Measurements from ENCODE around the gene MGAT3.

The MGAT3 gene

GRCh38 chr22:39428597-39429071 lies 28.2 kb upstream of the MGAT3 start:
- DNase-seq (ENCODE audit: low spot score), result no peak

- no peak for DNase-seq (ENCODE audit: low spot score)
Measured at GRCh38 chr22:39429186-39429585, 27.6 kb upstream of the MGAT3 start.

- DNase-seq (ENCODE audit: low spot score), result no peak
Measured at GRCh38 chr22:39429916-39430575, 26.8 kb upstream of the MGAT3 start.

DNA sequence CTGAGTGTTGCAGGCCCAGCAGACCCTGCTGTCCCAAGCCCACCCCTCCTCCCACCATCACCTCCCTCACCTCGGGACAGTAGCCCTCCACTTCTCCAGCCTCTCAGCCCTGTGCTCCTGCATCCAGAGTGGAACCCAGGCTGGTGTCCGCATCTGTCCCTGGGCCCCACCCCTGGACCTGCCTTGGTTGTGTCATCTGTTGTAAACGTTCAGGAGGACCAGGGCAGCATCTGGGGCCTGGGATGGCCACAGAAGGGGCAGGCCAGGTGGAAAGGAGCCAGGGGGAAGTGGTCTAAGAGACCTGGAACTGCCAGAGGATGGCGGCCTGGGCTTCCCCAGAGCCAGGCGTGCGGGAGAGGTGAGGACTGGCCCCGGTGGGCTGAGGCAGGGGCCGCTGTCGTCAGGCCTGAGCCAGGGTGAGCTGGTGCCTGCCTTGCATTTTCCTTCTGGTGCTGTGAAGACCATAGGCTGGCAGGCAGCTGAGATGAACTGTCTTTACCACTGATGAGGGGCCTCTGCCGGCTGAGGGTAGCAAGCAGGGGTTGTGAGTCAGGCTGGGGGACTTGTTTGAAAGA lies 26.1 kb upstream of the MGAT3 start:
- DNase-seq (ENCODE audit: low spot score), result no peak

DNA sequence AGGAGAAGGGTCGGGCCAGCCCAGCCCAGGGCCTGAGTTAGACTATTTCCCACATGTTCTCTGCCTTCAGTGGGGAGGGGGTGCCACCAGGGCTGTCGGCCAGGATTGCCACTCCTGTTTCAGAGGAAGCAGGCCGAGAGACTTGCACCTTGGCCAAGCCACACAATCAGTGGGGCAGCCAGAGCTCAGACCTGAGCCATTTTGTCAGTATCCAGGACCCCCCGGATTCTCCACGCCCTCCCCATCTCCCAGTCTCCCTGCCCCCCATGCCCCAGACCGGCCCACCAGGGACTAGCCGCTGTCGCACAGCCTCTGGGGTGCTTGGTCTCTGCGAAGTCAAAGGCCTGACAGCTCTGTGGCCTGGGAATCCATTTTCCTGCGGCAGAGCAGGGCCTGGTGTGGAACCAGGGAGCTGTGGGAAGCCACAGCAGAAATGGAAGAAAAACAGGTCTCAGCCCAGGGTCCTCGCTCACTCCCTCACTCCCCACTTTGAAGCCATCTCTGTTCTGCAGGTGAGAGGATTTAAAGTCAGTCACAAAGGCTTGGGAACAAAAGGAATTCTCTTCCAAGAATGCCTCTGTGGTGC lies 25.5 kb upstream of the MGAT3 start:
- DNase-seq (ENCODE audit: low spot score), result no peak

GRCh38 chr22:39431821-39432251 lies 25.0 kb upstream of the MGAT3 start:
- no peak for DNase-seq (ENCODE audit: low spot score)

GRCh38 chr22:39432361-39432811 lies 24.4 kb upstream of the MGAT3 start:
- DNase-seq (ENCODE audit: low spot score), result no peak

DNA sequence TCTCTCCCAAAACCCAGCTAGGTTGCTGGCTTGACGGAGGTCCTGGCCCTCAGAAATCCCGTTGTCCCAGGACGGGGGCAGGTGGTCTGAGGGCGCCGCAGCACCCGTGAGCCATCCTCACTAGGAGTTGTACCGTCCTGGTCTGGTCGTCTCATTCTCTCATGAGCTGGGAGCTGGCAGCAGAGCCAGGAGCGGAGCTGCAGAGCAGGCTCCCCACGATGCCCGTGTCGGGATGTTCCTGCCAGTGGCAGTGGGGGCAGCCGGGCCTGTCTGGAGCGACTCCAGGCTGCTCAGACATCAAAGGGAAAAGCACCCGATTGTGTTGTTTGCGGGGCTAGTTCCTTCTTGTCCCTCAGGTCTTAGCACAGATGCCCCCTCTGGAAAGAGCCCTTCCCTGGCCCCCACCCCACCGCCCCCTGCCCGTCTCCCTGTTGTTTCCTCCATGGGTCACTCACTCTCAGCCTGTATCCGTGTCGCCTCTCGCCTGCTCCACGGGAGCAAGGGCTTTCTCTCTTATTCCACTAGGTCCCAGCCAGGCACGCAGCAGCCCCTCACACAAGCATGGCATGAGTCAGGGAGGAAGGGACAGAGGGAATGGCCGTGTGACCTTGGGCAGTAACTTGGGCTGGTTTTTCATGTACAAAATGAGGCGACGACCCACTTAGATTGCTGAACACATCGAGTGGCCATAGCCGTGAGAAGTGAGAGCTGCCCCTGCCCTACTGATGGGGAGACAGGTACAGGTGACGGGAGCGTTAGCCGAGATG lies 23.2 kb upstream of the MGAT3 start:
- peak; percentile 85 for DNase-seq (ENCODE audit: low spot score)

GRCh38 chr22:39434243-39434653 lies 22.6 kb upstream of the MGAT3 start:
- peak; percentile 90 for DNase-seq (ENCODE audit: low spot score)

GRCh38 chr22:39434721-39435120 lies 22.1 kb upstream of the MGAT3 start:
- no peak for DNase-seq (ENCODE audit: low spot score)

DNA sequence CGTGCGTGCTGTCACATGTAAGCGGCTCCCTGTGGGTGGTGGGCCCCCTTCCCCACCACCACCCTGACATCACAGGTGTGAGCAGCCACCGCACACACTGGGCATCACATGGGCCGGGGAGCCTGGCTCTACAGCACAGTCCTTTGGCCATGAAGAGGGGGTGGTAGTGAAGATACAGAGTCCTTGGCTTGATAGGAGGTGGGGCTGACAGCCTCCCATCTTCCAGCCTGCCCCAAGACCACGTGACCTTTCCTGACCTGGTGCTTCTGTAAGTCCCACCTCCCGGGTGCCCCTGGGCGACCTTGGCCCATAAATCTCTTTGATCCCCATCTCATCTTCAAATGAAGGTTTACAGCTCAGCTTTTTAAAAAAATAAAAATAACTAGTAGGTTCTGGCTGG lies 21.2 kb upstream of the MGAT3 start:
- DNase-seq (ENCODE audit: low spot score), result no peak

DNA sequence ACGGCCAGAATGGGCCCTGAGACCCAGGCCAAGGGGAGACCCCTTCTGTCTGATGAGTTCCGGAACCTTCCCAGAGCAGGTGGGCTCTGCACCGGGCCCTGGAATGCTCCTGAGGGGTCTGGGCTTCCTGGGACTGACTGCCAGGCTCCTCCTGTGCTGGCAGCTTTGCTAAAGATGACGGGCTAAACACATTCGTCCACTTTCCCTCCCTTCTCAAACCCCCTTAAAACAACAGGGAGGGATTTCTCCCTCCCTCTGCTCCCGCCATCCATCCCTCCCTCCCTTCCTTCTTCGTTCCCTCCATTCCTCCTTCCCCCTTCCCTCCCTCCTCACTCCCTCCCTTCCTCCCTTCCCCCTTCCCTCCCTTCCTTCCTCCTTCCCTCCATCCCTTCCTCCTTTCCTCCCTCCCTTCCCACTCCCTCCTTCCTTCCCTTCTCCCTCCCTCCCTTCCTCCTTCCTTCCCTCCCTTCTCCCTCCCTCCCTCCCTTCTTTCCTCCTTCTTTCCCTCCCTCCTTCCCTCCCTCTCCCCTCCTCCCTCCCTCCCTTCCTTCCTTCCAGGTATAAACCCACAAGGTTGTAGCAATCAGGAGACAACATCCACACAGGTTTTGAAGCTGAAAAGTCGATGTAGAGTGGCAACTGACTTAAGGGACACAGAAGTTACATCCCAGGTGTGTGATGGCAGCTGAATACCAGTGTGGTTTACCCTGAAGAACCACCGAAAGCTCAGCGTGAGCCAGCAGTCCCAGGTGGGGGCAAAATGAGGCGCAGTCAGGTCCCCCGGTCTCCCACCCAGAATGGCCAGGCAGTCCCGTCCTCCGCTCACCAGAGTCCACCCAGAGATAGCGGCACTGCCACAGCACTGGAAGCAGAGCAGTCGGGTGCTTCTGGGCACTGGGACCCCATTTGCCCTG lies 18.8 kb upstream of the MGAT3 start:
- DNase-seq (ENCODE audit: low spot score), result no peak

DNA sequence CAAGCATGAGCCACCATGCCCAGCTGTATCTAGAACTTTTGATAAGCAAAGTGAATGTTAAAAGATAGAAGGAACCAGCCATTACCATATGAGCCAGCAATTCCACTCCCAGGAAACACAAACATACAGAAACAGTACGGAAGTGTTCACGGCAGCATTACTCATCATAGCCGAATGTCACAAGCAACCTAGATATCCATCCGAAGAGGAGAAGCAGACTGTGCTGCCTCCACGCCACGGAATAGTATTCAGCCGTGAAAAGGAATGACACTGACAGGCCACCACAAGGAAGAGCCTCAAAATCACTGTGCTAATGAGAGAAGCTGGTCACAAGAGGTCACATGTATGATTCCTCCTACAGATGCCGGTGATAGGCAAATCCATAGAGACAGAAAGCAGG lies 17.6 kb upstream of the MGAT3 start:
- DNase-seq (ENCODE audit: low spot score), result no peak

GRCh38 chr22:39443398-39443797 lies 13.4 kb upstream of the MGAT3 start:
- DNase-seq (ENCODE audit: low spot score), result no peak

DNA sequence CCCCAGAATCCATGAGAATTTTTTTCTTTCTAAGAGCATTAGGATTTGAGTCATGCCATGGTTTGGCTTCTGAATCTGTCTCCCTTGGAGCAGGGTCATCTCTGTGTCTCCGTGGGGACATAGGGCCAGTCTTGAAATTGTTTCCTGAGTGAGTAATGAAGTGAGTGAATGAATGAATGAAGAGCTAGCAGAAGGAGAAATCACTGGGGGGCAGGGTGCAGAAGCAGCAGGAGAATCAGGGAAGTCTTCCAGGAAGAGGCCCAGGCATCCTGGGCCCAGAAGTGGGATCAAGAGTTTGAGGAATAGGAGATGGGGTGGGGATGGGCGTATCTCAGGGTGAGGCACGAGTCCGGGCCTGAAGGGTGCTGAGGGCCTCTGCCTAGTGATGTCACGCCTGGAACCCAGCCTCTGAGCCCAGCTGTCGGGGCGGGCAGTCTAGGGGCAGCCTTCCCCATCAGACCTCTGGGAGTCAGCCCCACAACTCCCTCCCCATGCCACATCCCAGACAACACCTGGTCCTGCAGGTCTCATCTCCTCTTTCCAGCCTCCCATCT lies 12.5 kb upstream of the MGAT3 start:
- no peak for DNase-seq (ENCODE audit: low spot score)

DNA sequence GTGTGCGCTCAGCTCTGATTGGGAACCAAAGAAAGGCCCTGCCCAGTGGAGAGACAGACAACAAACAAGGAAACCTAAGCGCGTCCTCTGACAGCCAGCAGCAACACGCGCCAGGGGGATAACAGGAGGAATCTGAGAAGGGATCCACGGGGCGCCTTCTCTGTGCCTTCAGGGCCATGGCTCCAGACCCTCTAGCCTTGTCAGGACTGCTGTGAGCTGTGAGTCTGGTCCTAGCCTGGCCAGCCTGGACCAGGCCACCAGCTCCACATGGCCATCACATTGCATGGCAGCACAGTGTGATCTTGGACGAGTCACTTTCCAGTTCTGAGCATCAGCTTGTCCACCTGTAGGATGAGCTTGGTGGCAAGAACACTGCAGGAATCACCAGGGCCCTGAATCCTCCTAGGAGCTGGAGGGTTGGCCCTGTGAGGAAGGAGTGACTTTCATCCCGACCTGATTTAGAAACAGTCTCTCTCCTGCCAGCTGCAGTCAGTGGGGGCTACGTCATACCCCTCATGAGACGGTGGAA lies 11.8 kb upstream of the MGAT3 start:
- no peak for DNase-seq (ENCODE audit: low spot score)

GRCh38 chr22:39445678-39446077 lies 11.1 kb upstream of the MGAT3 start:
- no peak for DNase-seq (ENCODE audit: low spot score)

DNA sequence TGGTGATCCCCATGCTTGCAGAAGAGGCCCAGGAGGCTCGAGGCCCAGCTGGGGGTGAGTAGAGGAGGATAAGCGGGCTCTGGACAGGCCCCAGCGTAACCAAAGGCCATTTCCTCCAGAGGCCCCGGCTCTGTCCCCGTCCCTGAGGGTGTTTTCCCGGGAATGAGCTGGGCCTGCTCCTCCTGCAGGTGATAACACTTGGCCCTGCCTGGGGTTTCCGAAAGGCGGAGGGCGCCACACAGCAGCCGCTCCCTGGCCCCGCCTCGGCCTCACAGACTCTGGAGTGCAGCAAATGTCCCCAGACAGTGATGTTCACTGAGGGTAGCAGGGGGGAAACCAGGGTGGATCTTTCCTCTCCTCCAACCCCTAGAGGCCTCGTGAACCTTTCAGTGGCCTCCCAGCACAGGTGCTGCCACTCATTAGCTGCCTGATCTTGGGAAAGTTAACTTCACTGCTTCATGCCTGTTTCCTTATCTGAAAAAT lies 10.5 kb upstream of the MGAT3 start:
- DNase-seq (ENCODE audit: low spot score), result no peak

DNA sequence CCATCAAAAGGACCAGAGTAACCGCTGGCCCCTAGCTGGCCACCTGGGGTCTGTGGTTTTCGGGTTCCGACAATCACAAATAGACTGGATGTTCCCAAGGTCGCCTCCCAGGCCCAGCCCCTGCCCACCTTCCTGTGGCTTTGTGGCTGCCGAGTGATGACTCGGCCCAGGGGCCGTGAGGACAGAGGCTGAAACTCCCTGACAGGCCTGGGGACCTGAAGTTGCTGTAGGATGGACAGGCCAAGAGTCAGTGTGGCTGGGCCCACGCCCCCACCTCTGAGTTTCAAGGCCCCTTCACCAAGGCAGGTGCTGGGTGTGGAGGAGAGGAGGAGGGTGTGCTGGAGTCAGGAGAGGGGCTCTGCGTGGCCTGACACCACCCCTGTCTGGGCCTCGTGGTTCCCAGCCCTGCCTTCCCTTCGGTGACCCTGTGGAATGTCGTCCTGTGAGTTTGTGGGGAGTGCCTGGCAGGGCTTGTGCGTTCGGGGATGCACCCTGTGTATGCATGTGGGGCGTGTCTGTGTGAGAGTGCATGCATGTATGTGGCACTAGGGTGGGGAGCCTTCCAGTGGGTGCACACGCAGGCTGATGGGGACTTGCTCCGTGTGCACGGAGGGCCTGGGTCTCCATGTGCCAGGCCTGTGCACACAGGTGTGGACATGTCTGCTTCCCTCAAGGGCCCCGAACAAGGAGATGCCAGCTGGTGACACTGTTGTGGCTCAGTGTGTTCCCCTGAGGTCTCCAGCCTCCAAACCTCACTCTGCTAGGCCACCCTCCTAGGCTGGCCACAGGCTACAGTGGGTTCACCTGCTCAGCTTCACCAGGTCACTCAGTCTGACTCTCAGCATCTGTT lies 8.4 kb upstream of the MGAT3 start:
- no peak for DNase-seq (ENCODE audit: low spot score)

DNA sequence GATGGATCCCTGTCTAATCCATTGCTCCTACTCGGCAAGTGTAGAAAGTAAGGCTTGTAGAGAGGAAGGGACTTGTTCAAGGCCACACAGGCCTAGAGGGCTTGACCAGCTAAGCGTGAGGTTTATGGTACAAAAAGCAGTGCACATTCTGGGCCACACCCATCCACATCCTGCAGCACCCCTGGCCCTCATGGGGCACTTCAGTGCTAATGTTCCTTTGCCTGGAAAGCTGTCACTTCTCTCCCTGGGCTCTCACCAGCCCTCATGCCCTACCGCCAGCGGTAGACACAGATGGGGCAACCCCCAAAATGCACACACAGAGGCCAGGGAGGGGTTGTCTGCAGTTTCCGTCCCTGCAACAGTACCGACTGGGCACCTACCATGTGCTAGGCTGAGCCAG lies 7.1 kb upstream of the MGAT3 start:
- DNase-seq (ENCODE audit: low spot score), result no peak
